HepG2 (cell line): Measurements from ENCODE around the gene ILRUN. TPM values are rescaled to one million over a fixed set of nuclear protein-coding genes. Genes with fewer than 3 reads are reported as not detected.
A peak's percentile ranks its signal among the peaks of the same experiment; 100 is the strongest.

Experiments used
- ATAC-seq: fragments of 200-7000 bp; cut with Tn5 transposase; 3 replicates; pipeline ENCODE4 v1.9.1; 2020; ENCODE audit warnings: mild to moderate bottlenecking, moderate library complexity
- BruUV-seq: library from RNA; stranded (reverse); fragments of 400-500 nt; replicated peaks from 2 replicates; lab custom pipeline; 2021; lab: Mats Ljungman, UMichigan
- CTCF ChIA-PET: fragments of 300-600 bp; formaldehyde crosslinking; extraction: SDS; loops from one replicate; lab custom pipeline; 2021; ENCODE audit warnings: low total read pairs, inconsistent platforms, low intra/inter-chr PET ratio; lab: Yijun Ruan, JAX
- POLR2A ChIA-PET: fragments of 350-600 bp; sonication (Branson Sonifier 250); formaldehyde crosslinking; loops from one replicate; lab custom pipeline; 2020; ENCODE audit warnings: antibody characterized with exemption, inconsistent platforms; lab: Yijun Ruan, JAX
- DNase-seq: peaks from one replicate; pipeline ENCODE4 v3.0.0-alpha.2; 2015; ENCODE audit warnings: low spot score
- FAIRE-seq: peaks from 3 replicates; lab custom pipeline; 2011; peaks lifted over from hg19 to GRCh38; lab: Jason Lieb, UNC
- H2AFZ ChIP-seq: one replicate; pipeline ENCODE4 v1.6.1; 2011; ENCODE audit warnings: low read length, inconsistent platforms
- H3K27ac ChIP-seq: fragments of 300-600 bp; 3 replicates; pipeline ENCODE4 v1.8.0; 2011; ENCODE audit warnings: mixed run types, mild to moderate bottlenecking, mixed read lengths, low read length, inconsistent platforms; ENCODE audit not compliant: insufficient read depth; ENCODE audit errors: extremely low read length
- H3K27me3 ChIP-seq, 2 experiments: fragments of 200-600 bp in 1 of 2; 2 replicates in 1 of 2; 3 replicates in 1 of 2; pipeline versions ENCODE4 v1.6.0 to v1.8.0; 2011; ENCODE audit warnings: low read length in 2 of 2, mild to moderate bottlenecking in 2 of 2, moderate library complexity in 2 of 2, inconsistent platforms in 1 of 2; ENCODE audit not compliant: insufficient read depth in 2 of 2, control insufficient read depth in 1 of 2
- H3K36me3 ChIP-seq, 2 experiments: fragments of 200-600 bp in 1 of 2; replicated peaks in 1 of 2; 2 replicates in 1 of 2; 3 replicates in 1 of 2; pipeline versions ENCODE4 v1.5.1 to v1.8.0; 2011; ENCODE audit warnings: low read length in 2 of 2, inconsistent platforms in 1 of 2; ENCODE audit not compliant: insufficient read depth in 2 of 2, control insufficient read depth in 1 of 2
- H3K4me1 ChIP-seq: 2 replicates; pipeline ENCODE4 v1.5.1; 2012; ENCODE audit warnings: low read length, inconsistent platforms; ENCODE audit not compliant: insufficient read depth
- H3K4me2 ChIP-seq: 2 replicates; pipeline ENCODE4 v1.6.0; 2011; ENCODE audit warnings: low read depth, low read length, inconsistent platforms
- H3K4me3 ChIP-seq, 3 experiments: fragments of 200-600 bp in 1 of 3; sonication (generic), shearing (Covaris generic) in 1 of 3; replicated peaks in 1 of 3; 2 replicates each; pipeline ENCODE4 v1.5.1; 2011 to 2016; ENCODE audit warnings: low read length in 3 of 3, inconsistent platforms in 2 of 3, low read depth in 2 of 3, mild to moderate bottlenecking in 2 of 3, control low read depth in 1 of 3, mixed read lengths in 1 of 3; ENCODE audit not compliant: insufficient read depth in 1 of 3
- H3K79me2 ChIP-seq: one replicate; pipeline ENCODE4 v1.6.1; 2011; ENCODE audit warnings: low read length, inconsistent platforms; ENCODE audit not compliant: insufficient read depth
- H3K9ac ChIP-seq: 2 replicates; pipeline ENCODE4 v1.6.0; 2011; ENCODE audit warnings: mild to moderate bottlenecking, low read depth, low read length, inconsistent platforms; ENCODE audit not compliant: insufficient read depth
- H3K9me3 ChIP-seq: 2 replicates; pipeline ENCODE4 v1.5.1; 2012; ENCODE audit warnings: mild to moderate bottlenecking, low read length
- H4K20me1 ChIP-seq: 2 replicates; pipeline ENCODE4 v1.6.0; 2011; ENCODE audit warnings: inconsistent platforms, mild to moderate bottlenecking, low read length, moderate library complexity; ENCODE audit not compliant: insufficient read depth
- ERF ChIP-seq: IDR thresholded peaks from 2 replicates; pipeline ENCODE4 v1.6.1; 2018; ENCODE audit warnings: missing biosample characterization, missing genetic modification reagents
- PPARG ChIP-seq: conservative IDR thresholded peaks from 2 replicates; pipeline ENCODE4 v1.6.1; 2016; ENCODE audit warnings: missing biosample characterization, missing genetic modification reagents
- ZBTB26 ChIP-seq: IDR thresholded peaks from 2 replicates; pipeline ENCODE4 v1.6.1; 2016; ENCODE audit warnings: missing compliant biosample characterization, missing genetic modification reagents, borderline replicate concordance
- ZMYM3 ChIP-seq: sonication (generic); formaldehyde crosslinking; IDR thresholded peaks from 2 replicates; pipeline ENCODE4 v1.5.1; 2020; ENCODE audit warnings: mild to moderate bottlenecking, missing genetic modification reagents
- ZNF629 ChIP-seq: sonication (generic); formaldehyde crosslinking; conservative IDR thresholded peaks from 2 replicates; pipeline ENCODE4 v1.5.0; 2020; ENCODE audit warnings: missing genetic modification reagents
- ZNF7 ChIP-seq: IDR thresholded peaks from 2 replicates; pipeline ENCODE4 v1.6.1; 2016; ENCODE audit warnings: missing biosample characterization, missing genetic modification reagents
- ZNF841 ChIP-seq: sonication (generic); formaldehyde crosslinking; IDR thresholded peaks from 2 replicates; pipeline ENCODE4 v1.8.1; 2023; ENCODE audit warnings: missing genetic modification reagents, borderline replicate concordance
- ZSCAN20 ChIP-seq: sonication (generic); formaldehyde crosslinking; IDR thresholded peaks from 2 replicates; pipeline ENCODE4 v1.4.0; 2020; ENCODE audit warnings: missing genetic modification reagents, mild to moderate bottlenecking, borderline replicate concordance
- WGBS: methylation state at CpG from one replicate; pipeline ENCODE4 v1.1.6; 2017; ENCODE audit warnings: low lambda C conversion rate; 5-methylcytosine and 5-hydroxymethylcytosine counted together
- in situ Hi-C: cut with HindIII; loops from 2 replicates; pipeline ENCODE4 v1.10.0; 2017; ENCODE audit warnings: low pct_unique_long_range_greater_than_20kb; ENCODE audit not compliant: extremely low pct_ligation_motif_present
- intact Hi-C: fragments of 100-400 bp; cut with micrococcal nuclease; formaldehyde crosslinking; loops from one replicate; pipeline ENCODE4 v1.10.0; 2022; ENCODE audit not compliant: unreplicated experiment
- polyA plus RNA-seq, 8 experiments: library from polyadenylated mRNA; depleted of rRNA in 3 of 8; stranded (reverse) in 7 of 8; unstranded in 1 of 8; fragments of >200 nt; fragmentation: Illumina TruSeq in 4 of 8; extraction: Trizol in 4 of 8; gene quantifications; 2 replicates each; pipeline versions ENCODE4 v1.2.1 to v1.2.3, GENCODE V29; 2011 to 2016; ENCODE audit warnings: low read depth in 4 of 8, missing spikeins in 1 of 8, mixed read lengths in 1 of 8; ENCODE audit not compliant: insufficient read depth in 1 of 8
- total RNA-seq, 5 experiments: library from RNA; depleted of rRNA; stranded (reverse); fragments of >200 nt; fragmentation: Illumina TruSeq; extraction: Trizol; gene quantifications; 2 replicates each; pipeline ENCODE4 v1.2.3, GENCODE V29; 2016; ENCODE audit warnings: low read depth in 1 of 5

Gene ILRUN
- total and polyA plus RNA-seq, 2 of the 13 experiments (the other 11 are each of a cell fraction or from before 2014, with no cell fraction given): 45.5 to 66.6 TPM

GRCh38 chr6:34705241-34705640 is 8.7 kb upstream of the ILRUN start:
- H4K20me1 ChIP-seq: no peaks in the 10 kb centered on the region
- H3K27me3 ChIP-seq: no peaks in the 10 kb centered on the region; a peak in 1 of 5 replicates
- intact Hi-C loops: loop anchor here (5.0 kb wide), 1 partner anchor 37 kb away; no protein-coding TSS in a partner anchor
- no peak overlapping the region for H3K9ac ChIP-seq
- no peak for DNase-seq
- H2AFZ ChIP-seq: peak overlapping the region; percentile 25
- ATAC-seq: no peak
- WGBS: 9% methylated on average over 3 of the region's 3 CpGs
- peaks cover 28% of the 10 kb centered on the region for H3K4me1 ChIP-seq
- peak overlapping the region; percentile 38 for H3K4me2 ChIP-seq
- H3K9me3 ChIP-seq: no peaks in the 10 kb centered on the region
- in situ Hi-C loops: no loop called here
- POLR2A ChIA-PET: no interaction called here
- no peak for FAIRE-seq
- no peak overlapping the region for H3K27ac ChIP-seq
- H3K79me2 ChIP-seq: no peaks in the 10 kb centered on the region
- no peak overlapping the region for H3K4me3 ChIP-seq
- H3K36me3 ChIP-seq: no peaks in the 10 kb centered on the region
- peak; percentile 67 for TF ChIP-seq ZNF629 (CRISPR knock-in tag)
- 0 out of 2 replicates have a peak, but pooled peaks have one; percentile 44 for TF ChIP-seq ZSCAN20 (CRISPR knock-in tag)
- TF ChIP-seq ERF (CRISPR knock-in tag): no peak
- no peak for TF ChIP-seq ZBTB26 (CRISPR knock-in tag)
- TF ChIP-seq PPARG (CRISPR knock-in tag): 0 out of 2 replicates have a peak, but pooled peaks have one; percentile 9
- TF ChIP-seq, all 625 proteins: peak for 3
- CTCF ChIA-PET: no interaction called here
- no TSS peak for BruUV-seq

- Histone ChIP-seq H3K9me3 (no peaks in the 10 kb centered on the region), H2AFZ (no peak overlapping the region), H3K27me3 (no peaks in the 10 kb centered on the region; a peak in 2 of 5 replicates), H3K4me2 (0 out of 2 replicates have a peak overlapping the region, but pooled peaks have one; percentile 19), H3K79me2 (peaks cover 9% of the 10 kb centered on the region), H3K4me1 (peaks cover 27% of the 10 kb centered on the region), H3K9ac (no peak overlapping the region), H4K20me1 (no peaks in the 10 kb centered on the region), H3K36me3 (no peaks in the 10 kb centered on the region), H3K27ac (no peak overlapping the region), H3K4me3 (no peak overlapping the region)
- POLR2A ChIA-PET: no interaction called here
- TF ChIP-seq ZNF841: no peak
- no peak for TF ChIP-seq ZNF7
- no peak for TF ChIP-seq ZMYM3 (CRISPR knock-in tag)
- in situ Hi-C loops (no loop called here), intact Hi-C loops (no loop called here)
- ATAC-seq (no peak), FAIRE-seq (no peak), DNase-seq (no peak)
- no TSS peak for BruUV-seq
- WGBS: 66% methylated on average over 9 of the region's 9 CpGs
- CTCF ChIA-PET: no interaction called here
Observed at GRCh38 chr6:34701199-34701598, 4.6 kb upstream of the ILRUN start.
